NCI-H1092 treated with DMSO at 0.1 percent for 48 hours (cell line): ENCODE measurements around the gene SEMA4A.
"Not testable (repeated sequence)": the region's sequence is repeated elsewhere in the genome, so short reads cannot be mapped to it uniquely, and the experiment has no call there.

Experiments used
- DNase-seq: peaks from one replicate; lab custom pipeline; 2025; lab: John Stamatoyannopoulos, UW

SEMA4A gene

GRCh38 chr1:156160000-156160742, 6.8 kb downstream of the SEMA4A start:
- no peak for DNase-seq

GRCh38 chr1:156160743-156161171, 7.4 kb downstream of the SEMA4A start:
- DNase-seq = peak; percentile 82

GRCh38 chr1:156162430-156163037, 9.1 kb downstream of the SEMA4A start:
- no peak for DNase-seq

- no peak for DNase-seq
These were observed 10.3 kb downstream of the SEMA4A start for GRCh38 chr1:156163712-156164111.

GRCh38 chr1:156164125-156164831, 10.9 kb downstream of the SEMA4A start:
- DNase-seq = no peak

- no peak for DNase-seq
These were observed 11.7 kb downstream of the SEMA4A start for GRCh38 chr1:156165083-156165482.

GRCh38 chr1:156167536-156167935, 14.2 kb downstream of the SEMA4A start:
- DNase-seq = no peak

GRCh38 chr1:156172696-156173470, 19.5 kb downstream of the SEMA4A start:
- DNase-seq = no peak

GRCh38 chr1:156176610-156177210, 23.3 kb downstream of the SEMA4A start:
- no peak for DNase-seq

GRCh38 chr1:156177919-156178654, 24.7 kb downstream of the SEMA4A start:
- no peak for DNase-seq

GRCh38 chr1:156180471-156180870, 27.1 kb downstream of the SEMA4A start:
- no peak for DNase-seq

- DNase-seq = not testable (repeated sequence)
These were observed 28.1 kb downstream of the SEMA4A start for GRCh38 chr1:156181391-156181924.

- DNase-seq = not testable (repeated sequence)
These were observed 28.8 kb downstream of the SEMA4A start for GRCh38 chr1:156182010-156182779.

GRCh38 chr1:156186347-156187177, 33.2 kb downstream of the SEMA4A start:
- not testable (repeated sequence) for DNase-seq

- DNase-seq = not testable (repeated sequence)
These were observed 36.9 kb downstream of the SEMA4A start for GRCh38 chr1:156190265-156190664.

- DNase-seq = no peak
These were observed 38.0 kb downstream of the SEMA4A start for GRCh38 chr1:156191292-156191964.

GRCh38 chr1:156193208-156193487, 39.8 kb downstream of the SEMA4A start:
- peak; percentile 48 for DNase-seq

- peak; percentile 99 for DNase-seq
These were observed 40.3 kb downstream of the SEMA4A start, which contains the start of gene SLC25A44 for GRCh38 chr1:156193488-156194299. SLC25A44 (plus strand) TSS chr1:156194104; CDS start chr1:156199848, 5,744 bp downstream.
